Measurements from ENCODE around the gene TBC1D13. TPM values are rescaled to one million over a fixed set of nuclear protein-coding genes. Genes with fewer than 3 reads are reported as not detected.
"Not testable (repeated sequence)": the region's sequence is repeated elsewhere in the genome, so short reads cannot be mapped to it uniquely, and the experiment has no call there.

Gene TBC1D13
- total RNA-seq, 5 donors from 2014 or later (not counting 1 experiment from before 2014, with no cell fraction given): 27.6 to 34.3 (median 31.8) TPM

GRCh38 chr9:128780093-128780492, 7.0 kb upstream of the TBC1D13 start:
- not testable (repeated sequence) for DNase-seq

GRCh38 chr9:128781187-128782070, 5.6 kb upstream of the TBC1D13 start:
- Histone ChIP-seq H3K27ac (ENCODE audit: low read length) (no peak overlapping the region), H3K4me3 (ENCODE audit: control insufficient read depth in 1 of 2, extremely low read depth in 1 of 2, low read length in 1 of 2) (no peak overlapping the region), H3K27me3 (replicated peaks in 1 of 2; ENCODE audit: control insufficient read depth in 2 of 2, extremely low read depth in 1 of 2, insufficient read depth in 2 of 2, low read length in 1 of 2) (no peaks in the 10 kb centered on the region), H3K36me3 (ENCODE audit: control insufficient read depth in 2 of 2, extremely low read depth in 1 of 2, insufficient read depth in 1 of 2, low read length in 1 of 2) (no peaks in the 10 kb centered on the region), H3K9me3 (no peaks in the 10 kb centered on the region), H3K4me1 (ENCODE audit: control insufficient read depth in 1 of 2, extremely low read depth in 1 of 2, insufficient read depth in 2 of 2, low read length in 2 of 2) (peaks cover 0 to 5% of the 10 kb centered on the region in 2 experiments)
- no peak overlapping the region for H3K4me3 Mint-ChIP-seq
- no peak for DNase-seq
- H3K36me3 Mint-ChIP-seq: peaks cover 3% of the 10 kb centered on the region
- 90% methylated on average over 5 of the region's 7 CpGs for WGBS (ENCODE audit: insufficient coverage)
- no peak for ATAC-seq (replicated peaks in 1 of 4)
- CTCF ChIA-PET: interaction anchor here in 1 of 2 donors (1.1 kb wide), 1 partner anchor 36 kb away, joined by 3 read pairs; no protein-coding TSS in a partner anchor
- H3K9me3 Mint-ChIP-seq: peaks cover 0 to 4% (median 2%) of the 10 kb centered on the region in 3 donors
- no peaks in the 10 kb centered on the region for H3K27me3 Mint-ChIP-seq
- no peak overlapping the region for H3K27ac Mint-ChIP-seq
- peaks cover 0 to under 1% (median 0%) of the 10 kb centered on the region in 3 donors for H3K4me1 Mint-ChIP-seq
- POLR2A ChIA-PET: no interaction called here

More at GRCh38 chr9:128780093-128780492, 7.0 kb upstream of the TBC1D13 start:
- H3K27ac Mint-ChIP-seq; H3K9me3 Mint-ChIP-seq; H3K36me3 Mint-ChIP-seq; CTCF ChIA-PET; H3K4me3 ChIP-seq (ENCODE audit: control insufficient read depth in 1 of 2, extremely low read depth in 1 of 2, low read length in 1 of 2); H3K27ac ChIP-seq (ENCODE audit: low read length); POLR2A ChIA-PET; H3K27me3 Mint-ChIP-seq; H3K27me3 ChIP-seq (replicated peaks in 1 of 2; ENCODE audit: control insufficient read depth in 2 of 2, extremely low read depth in 1 of 2, insufficient read depth in 2 of 2, low read length in 1 of 2); ATAC-seq (replicated peaks in 1 of 4); H3K9me3 ChIP-seq; H3K4me1 ChIP-seq (ENCODE audit: control insufficient read depth in 1 of 2, extremely low read depth in 1 of 2, insufficient read depth in 2 of 2, low read length in 2 of 2); H3K36me3 ChIP-seq (ENCODE audit: control insufficient read depth in 2 of 2, extremely low read depth in 1 of 2, insufficient read depth in 1 of 2, low read length in 1 of 2); H3K4me1 Mint-ChIP-seq; H3K4me3 Mint-ChIP-seq: not testable (repeated sequence)
- WGBS (ENCODE audit: insufficient coverage): 96% methylated on average over 4 of the region's 27 CpGs

- Histone ChIP-seq H3K4me3 (ENCODE audit: control insufficient read depth in 1 of 2, extremely low read depth in 1 of 2, low read length in 1 of 2) (no peak overlapping the region), H3K27me3 (replicated peaks in 1 of 2; ENCODE audit: control insufficient read depth in 2 of 2, extremely low read depth in 1 of 2, insufficient read depth in 2 of 2, low read length in 1 of 2) (no peaks in the 10 kb centered on the region), H3K36me3 (ENCODE audit: control insufficient read depth in 2 of 2, extremely low read depth in 1 of 2, insufficient read depth in 1 of 2, low read length in 1 of 2) (no peaks in the 10 kb centered on the region), H3K27ac (ENCODE audit: low read length) (no peak overlapping the region), H3K9me3 (no peaks in the 10 kb centered on the region), H3K4me1 (ENCODE audit: control insufficient read depth in 1 of 2, extremely low read depth in 1 of 2, insufficient read depth in 2 of 2, low read length in 2 of 2) (peaks cover 3 to 14% of the 10 kb centered on the region in 2 experiments)
- H3K4me1 Mint-ChIP-seq: peaks cover 0 to 10% (median 5%) of the 10 kb centered on the region in 3 donors
- H3K27ac Mint-ChIP-seq: no peak overlapping the region
- peaks cover 3% of the 10 kb centered on the region for H3K36me3 Mint-ChIP-seq
- no peak for ATAC-seq (replicated peaks in 1 of 4)
- no peaks in the 10 kb centered on the region for H3K27me3 Mint-ChIP-seq
- no peak for DNase-seq
- H3K9me3 Mint-ChIP-seq: peaks cover 0 to 4% (median 2%) of the 10 kb centered on the region in 3 donors
- ChIA-PET POLR2A (interaction anchor here in 1 of 2 donors (0.5 to 1.0 kb wide), 2 partner anchors 10 to 1131 kb away, joined by 4 to 8 read pairs; no protein-coding TSS in a partner anchor), CTCF (no interaction called here)
- WGBS (ENCODE audit: insufficient coverage): no CpG with 5 or more reads among the region's 1 CpG
- H3K4me3 Mint-ChIP-seq: no peak overlapping the region
Measured at GRCh38 chr9:128782669-128783068, 4.4 kb upstream of the TBC1D13 start.

GRCh38 chr9:128785427-128785826, 1.6 kb upstream of the TBC1D13 start:
- Mint-ChIP-seq H3K36me3 (peaks cover 6% of the 10 kb centered on the region), H3K27me3 (no peaks in the 10 kb centered on the region), H3K9me3 (peaks cover 0 to 4% (median 2%) of the 10 kb centered on the region in 3 donors), H3K4me3 (peak overlapping the region; percentile 4 to 34 (median 9)), H3K4me1 (peaks cover 16 to 28% (median 21%) of the 10 kb centered on the region in 3 donors), H3K27ac (peak overlapping the region in 1 of 2 donors; percentile 46)
- Histone ChIP-seq H3K4me3 (ENCODE audit: control insufficient read depth in 1 of 2, extremely low read depth in 1 of 2, low read length in 1 of 2) (no peak overlapping the region), H3K4me1 (ENCODE audit: control insufficient read depth in 1 of 2, extremely low read depth in 1 of 2, insufficient read depth in 2 of 2, low read length in 2 of 2) (peaks cover 10 to 24% of the 10 kb centered on the region in 2 experiments), H3K27ac (ENCODE audit: low read length) (no peak overlapping the region), H3K27me3 (replicated peaks in 1 of 2; ENCODE audit: control insufficient read depth in 2 of 2, extremely low read depth in 1 of 2, insufficient read depth in 2 of 2, low read length in 1 of 2) (no peaks in the 10 kb centered on the region), H3K36me3 (ENCODE audit: control insufficient read depth in 2 of 2, extremely low read depth in 1 of 2, insufficient read depth in 1 of 2, low read length in 1 of 2) (peaks cover under 1 to 8% of the 10 kb centered on the region in 2 donors), H3K9me3 (no peaks in the 10 kb centered on the region)
- no peak for DNase-seq
- POLR2A ChIA-PET: interaction anchor here in 1 of 2 donors (0.6 to 0.7 kb wide), 3 partner anchors 61 to 132 kb away, joined by 3 to 6 read pairs (median 4); no protein-coding TSS in a partner anchor
- WGBS (ENCODE audit: insufficient coverage): no CpG with 5 or more reads among the region's 6 CpGs
- CTCF ChIA-PET: interaction anchor here in 1 of 2 donors (0.6 kb wide), 2 partner anchors 13 to 78 kb away, joined by 4 to 9 read pairs; no protein-coding TSS in a partner anchor
- ATAC-seq (replicated peaks in 1 of 4): no peak

- DNase-seq: peak in 2 of 35 experiments; percentile 3 to 8
- Mint-ChIP-seq H3K36me3 (peaks cover 16% of the 10 kb centered on the region), H3K4me1 (peaks cover 16 to 29% (median 21%) of the 10 kb centered on the region in 3 donors), H3K27ac (peak overlapping the region; percentile 90 to 91), H3K4me3 (peak overlapping the region; percentile 89 to 97 (median 91)), H3K9me3 (no peaks in the 10 kb centered on the region), H3K27me3 (no peaks in the 10 kb centered on the region)
- Histone ChIP-seq H3K9me3 (no peaks in the 10 kb centered on the region), H3K27me3 (replicated peaks in 1 of 2; ENCODE audit: control insufficient read depth in 2 of 2, extremely low read depth in 1 of 2, insufficient read depth in 2 of 2, low read length in 1 of 2) (no peaks in the 10 kb centered on the region), H3K27ac (ENCODE audit: low read length) (peak overlapping the region; percentile 73), H3K36me3 (ENCODE audit: control insufficient read depth in 2 of 2, extremely low read depth in 1 of 2, insufficient read depth in 1 of 2, low read length in 1 of 2) (peaks cover 15 to 30% of the 10 kb centered on the region in 2 donors), H3K4me1 (ENCODE audit: control insufficient read depth in 1 of 2, extremely low read depth in 1 of 2, insufficient read depth in 2 of 2, low read length in 2 of 2) (peaks cover 10 to 24% of the 10 kb centered on the region in 2 experiments), H3K4me3 (ENCODE audit: control insufficient read depth in 1 of 2, extremely low read depth in 1 of 2, low read length in 1 of 2) (peak overlapping the region; percentile 84 to 96)
- ChIA-PET CTCF (interaction anchor here in 1 of 2 donors (2.0 kb wide), 1 partner anchor 17 kb away, joined by 4 read pairs; no protein-coding TSS in a partner anchor), POLR2A (no interaction called here)
- peak in 1 of 4 experiments; percentile 4 for ATAC-seq (replicated peaks in 1 of 4)
- WGBS (ENCODE audit: insufficient coverage): 34% methylated on average over 4 of the region's 7 CpGs
Measured at GRCh38 chr9:128787659-128788058, 606 bp downstream of the TBC1D13 start.

- WGBS (ENCODE audit: insufficient coverage): 92% methylated on average over 1 of the region's 1 CpG
- DNase-seq: no peak
- Mint-ChIP-seq H3K27ac (peak overlapping the region; percentile 90 to 91), H3K27me3 (no peaks in the 10 kb centered on the region), H3K36me3 (peaks cover 22% of the 10 kb centered on the region), H3K4me1 (peaks cover 16 to 35% (median 21%) of the 10 kb centered on the region in 3 donors), H3K4me3 (peak overlapping the region; percentile 89 to 97 (median 91)), H3K9me3 (no peaks in the 10 kb centered on the region)
- Histone ChIP-seq H3K36me3 (ENCODE audit: control insufficient read depth in 2 of 2, extremely low read depth in 1 of 2, insufficient read depth in 1 of 2, low read length in 1 of 2) (peaks cover 18 to 38% of the 10 kb centered on the region in 2 donors), H3K4me3 (ENCODE audit: control insufficient read depth in 1 of 2, extremely low read depth in 1 of 2, low read length in 1 of 2) (no peak overlapping the region), H3K9me3 (no peaks in the 10 kb centered on the region), H3K4me1 (ENCODE audit: control insufficient read depth in 1 of 2, extremely low read depth in 1 of 2, insufficient read depth in 2 of 2, low read length in 2 of 2) (peaks cover 10 to 24% of the 10 kb centered on the region in 2 experiments), H3K27me3 (replicated peaks in 1 of 2; ENCODE audit: control insufficient read depth in 2 of 2, extremely low read depth in 1 of 2, insufficient read depth in 2 of 2, low read length in 1 of 2) (no peaks in the 10 kb centered on the region), H3K27ac (ENCODE audit: low read length) (no peak overlapping the region)
- ChIA-PET POLR2A (interaction anchor here (0.6 to 2.0 kb wide), 3 partner anchors 11 to 223 kb away, joined by 3 to 7 read pairs (median 5); no protein-coding TSS in a partner anchor), CTCF (interaction anchor here (0.6 to 2.0 kb wide), 4 partner anchors 17 to 41 kb away, joined by 3 to 5 read pairs (median 4); partner anchors contain the start of gene SPOUT1 (in 1 of the 2))
- ATAC-seq (replicated peaks in 1 of 4): no peak
Measured at GRCh38 chr9:128788445-128788844, 1.4 kb downstream of the TBC1D13 start.

Data from T-cell (primary cell).